CD14-positive monocyte (primary cell): Measurements from ENCODE around the gene EXTL2. TPM values are rescaled to one million over a fixed set of nuclear protein-coding genes. Genes with fewer than 3 reads are reported as not detected.

Experiments used
- DNase-seq, 3 donors: peaks; one replicate each; pipeline ENCODE4 v3.0.0-alpha.2; 2011 to 2022
- H2AFZ ChIP-seq: 2 replicates; pipeline ENCODE4 v1.6.0; 2012; ENCODE audit warnings: mild to moderate bottlenecking, low read depth, low read length, inconsistent platforms; ENCODE audit not compliant: insufficient read depth, poor library complexity, severe bottlenecking
- H3K27ac ChIP-seq, 2 donors: 1 replicate in 1 of 2; 2 replicates in 1 of 2; pipeline ENCODE4 v1.5.1; 2012 to 2013; ENCODE audit warnings: low read length in 2 of 2, control low read depth in 1 of 2, inconsistent platforms in 1 of 2, low read depth in 1 of 2, mild to moderate bottlenecking in 1 of 2
- H3K27me3 ChIP-seq, 2 donors: one replicate each; pipeline versions ENCODE4 v1.6.0 to v1.6.1; 2011 to 2013; ENCODE audit warnings: low read length in 2 of 2; ENCODE audit not compliant: control insufficient read depth in 2 of 2, insufficient read depth in 2 of 2
- H3K36me3 ChIP-seq, 2 donors: replicated peaks in 1 of 2; 1 replicate in 1 of 2; 2 replicates in 1 of 2; pipeline versions ENCODE4 v1.5.1 to v1.6.1; 2012 to 2013; ENCODE audit warnings: low read length in 2 of 2, control low read depth in 1 of 2, inconsistent platforms in 1 of 2, mild to moderate bottlenecking in 1 of 2; ENCODE audit not compliant: insufficient read depth in 2 of 2, control insufficient read depth in 1 of 2
- H3K4me1 ChIP-seq, 2 donors: 1 replicate in 1 of 2; 2 replicates in 1 of 2; pipeline versions ENCODE4 v1.5.1 to v1.6.1; 2012 to 2013; ENCODE audit warnings: low read length in 2 of 2, control low read depth in 1 of 2, inconsistent platforms in 1 of 2, mild to moderate bottlenecking in 1 of 2, moderate library complexity in 1 of 2; ENCODE audit not compliant: insufficient read depth in 2 of 2, control insufficient read depth in 1 of 2
- H3K4me2 ChIP-seq: replicated peaks from 2 replicates; pipeline ENCODE3; 2012; ENCODE audit warnings: low read length, moderate library complexity, mild to moderate bottlenecking; ENCODE audit not compliant: poor library complexity, severe bottlenecking; ENCODE audit errors: extremely low read depth
- H3K4me3 ChIP-seq, 3 experiments: fragments of 200-600 bp in 1 of 3; sonication (generic) in 1 of 3; replicated peaks in 1 of 3; 1 replicate in 2 of 3; 2 replicates in 1 of 3; pipeline ENCODE4 v1.5.1; 2011 to 2013; ENCODE audit warnings: low read length in 3 of 3, mild to moderate bottlenecking in 3 of 3, control low read depth in 2 of 3, low read depth in 2 of 3, inconsistent platforms in 1 of 3, moderate library complexity in 1 of 3
- H3K79me2 ChIP-seq: 2 replicates; pipeline ENCODE4 v1.6.0; 2012; ENCODE audit warnings: mild to moderate bottlenecking, control low read depth, inconsistent platforms, low read length, moderate library complexity; ENCODE audit not compliant: insufficient read depth
- H3K9ac ChIP-seq: 2 replicates; pipeline ENCODE4 v1.6.0; 2017; ENCODE audit warnings: low read length, mild to moderate bottlenecking; ENCODE audit not compliant: insufficient read depth, poor library complexity, severe bottlenecking
- H3K9me3 ChIP-seq, 2 donors: replicated peaks in 1 of 2; 1 replicate in 1 of 2; 2 replicates in 1 of 2; pipeline versions ENCODE4 v1.5.1 to v1.6.1; 2012 to 2013; ENCODE audit warnings: low read length in 2 of 2, control low read depth in 1 of 2; ENCODE audit not compliant: control insufficient read depth in 1 of 2, insufficient read depth in 1 of 2
- H4K20me1 ChIP-seq: 2 replicates; pipeline ENCODE4 v1.6.0; 2012; ENCODE audit warnings: mild to moderate bottlenecking, low read length, control low read depth, moderate library complexity; ENCODE audit not compliant: insufficient read depth
- H3K27ac Mint-ChIP-seq, 7 donors: one replicate each; pipeline ENCODE4 v1.8.0; 2020; ENCODE audit warnings: mild to moderate bottlenecking in 7 of 7, mixed read lengths in 7 of 7, moderate library complexity in 6 of 7, inconsistent platforms in 2 of 7
- H3K27me3 Mint-ChIP-seq, 3 donors: one replicate each; pipeline ENCODE4 v1.8.0; 2021 to 2022; ENCODE audit warnings: low read depth in 3 of 3, mild to moderate bottlenecking in 3 of 3, mixed read lengths in 3 of 3, moderate library complexity in 3 of 3, inconsistent platforms in 1 of 3
- H3K36me3 Mint-ChIP-seq, 2 donors: one replicate each; pipeline ENCODE4 v1.8.0; 2020; ENCODE audit warnings: mixed read lengths in 2 of 2, inconsistent platforms in 1 of 2, mild to moderate bottlenecking in 1 of 2
- H3K4me1 Mint-ChIP-seq: one replicate; pipeline ENCODE4 v1.8.0; 2020; ENCODE audit warnings: mild to moderate bottlenecking, mixed read lengths
- H3K4me3 Mint-ChIP-seq, 2 donors: one replicate each; pipeline ENCODE4 v1.8.0; 2020; ENCODE audit warnings: mild to moderate bottlenecking in 2 of 2, mixed read lengths in 2 of 2, moderate library complexity in 1 of 2
- H3K9me3 Mint-ChIP-seq, 7 donors: one replicate each; pipeline ENCODE4 v1.8.0; 2020 to 2022; ENCODE audit warnings: mixed read lengths in 7 of 7, mild to moderate bottlenecking in 6 of 7, moderate library complexity in 6 of 7, inconsistent platforms in 2 of 7
- CTCF ChIP-seq: fragments of 200-600 bp; IDR thresholded peaks from one replicate; pipeline ENCODE4 v1.8.0; 2022; ENCODE audit warnings: antibody characterized with exemption, mild to moderate bottlenecking
- intact Hi-C, 2 donors: fragments of 100-400 bp; cut with micrococcal nuclease; formaldehyde crosslinking; loops; one replicate each; pipeline versions ENCODE4 v1.15.0 to v1.15.1; 2023
- polyA plus RNA-seq, 3 donors: library from polyadenylated mRNA; depleted of rRNA in 1 of 3; unstranded in 2 of 3; stranded (reverse) in 1 of 3; fragments of 300-500 nt in 2 of 3; fragments of >200 nt in 1 of 3; fragmentation: Illumina TruSeq in 2 of 3; gene quantifications; 1 replicate in 2 of 3; 2 replicates in 1 of 3; pipeline ENCODE4 v1.2.3, GENCODE V29; 2012 to 2021

EXTL2 gene
- polyA plus RNA-seq, 3 donors = 0.89 to 1.2 (median 0.92) TPM

- Histone ChIP-seq H3K27me3 (no peaks in the 10 kb centered on the region), H2AFZ (no peak overlapping the region), H3K4me3 (no peak overlapping the region), H3K9ac (no peak overlapping the region), H3K4me2 (no peak overlapping the region), H4K20me1 (peaks cover 8% of the 10 kb centered on the region), H3K4me1 (no peaks in the 10 kb centered on the region), H3K9me3 (no peaks in the 10 kb centered on the region), H3K27ac (no peak overlapping the region), H3K79me2 (no peaks in the 10 kb centered on the region), H3K36me3 (peaks cover 84 to 94% of the 10 kb centered on the region in 2 donors)
- TF ChIP-seq CTCF = no peak
- no peak for DNase-seq
- Mint-ChIP-seq H3K9me3 (no peaks in the 10 kb centered on the region), H3K4me1 (peaks cover 6% of the 10 kb centered on the region), H3K27me3 (no peaks in the 10 kb centered on the region), H3K36me3 (peaks cover 70 to 85% of the 10 kb centered on the region in 2 donors), H3K4me3 (no peak overlapping the region), H3K27ac (peak overlapping the region in 2 of 7 donors; percentile 8 to 61)
- intact Hi-C loops = no loop called here
Observed at GRCh38 chr1:100912019-100912418, 17.4 kb upstream of the EXTL2 start.

- DNase-seq = no peak
- Histone ChIP-seq H3K9ac (no peak overlapping the region), H4K20me1 (peaks cover 23% of the 10 kb centered on the region), H3K79me2 (peaks cover 7% of the 10 kb centered on the region), H2AFZ (no peak overlapping the region), H3K4me2 (no peak overlapping the region), H3K27me3 (no peaks in the 10 kb centered on the region), H3K9me3 (no peaks in the 10 kb centered on the region), H3K4me1 (no peaks in the 10 kb centered on the region), H3K27ac (no peak overlapping the region), H3K36me3 (peaks cover 91 to 97% of the 10 kb centered on the region in 2 donors), H3K4me3 (no peak overlapping the region)
- Mint-ChIP-seq H3K27ac (no peak overlapping the region), H3K4me3 (no peak overlapping the region), H3K36me3 (peaks cover 74 to 89% of the 10 kb centered on the region in 2 donors), H3K27me3 (no peaks in the 10 kb centered on the region), H3K9me3 (peaks cover 0 to 3% (median 0%) of the 10 kb centered on the region in 7 donors), H3K4me1 (no peaks in the 10 kb centered on the region)
- intact Hi-C loops = no loop called here
- no peak for TF ChIP-seq CTCF
Observed at GRCh38 chr1:100909018-100909417, 14.4 kb upstream of the EXTL2 start.
